HG02642 (cell line): Measurements from ENCODE around the gene MSI2.

Source experiments
- ATAC-seq: cut with Tn5 transposase; IDR thresholded peaks from one replicate; pipeline ENCODE4 v1.9.1; 2021; ENCODE audit warnings: mild to moderate bottlenecking; ENCODE audit not compliant: unreplicated experiment, poor library complexity

Gene MSI2

GRCh38 chr17:57531648-57532504 is 275.6 kb downstream of the MSI2 start:
- ATAC-seq: no peak

GRCh38 chr17:57532556-57532955 is 276.2 kb downstream of the MSI2 start:
- ATAC-seq: no peak

GRCh38 chr17:57532966-57533365 is 276.6 kb downstream of the MSI2 start:
- no peak for ATAC-seq

GRCh38 chr17:57533684-57534305 is 277.5 kb downstream of the MSI2 start:
- no peak for ATAC-seq

- ATAC-seq: no peak
These were observed 278.5 kb downstream of the MSI2 start for GRCh38 chr17:57534863-57535248.

GRCh38 chr17:57535249-57535966 is 279.1 kb downstream of the MSI2 start:
- ATAC-seq: no peak

- ATAC-seq: no peak
These were observed 280.0 kb downstream of the MSI2 start for GRCh38 chr17:57536289-57536688.

- no peak for ATAC-seq
These were observed 280.6 kb downstream of the MSI2 start for GRCh38 chr17:57536789-57537523.

GRCh38 chr17:57537524-57538410 is 281.4 kb downstream of the MSI2 start:
- ATAC-seq: no peak

- no peak for ATAC-seq
These were observed 282.6 kb downstream of the MSI2 start for GRCh38 chr17:57538736-57539456.

- ATAC-seq: no peak
These were observed 283.4 kb downstream of the MSI2 start for GRCh38 chr17:57539529-57540301.

GRCh38 chr17:57540596-57540995 is 284.3 kb downstream of the MSI2 start:
- no peak for ATAC-seq

- no peak for ATAC-seq
These were observed 284.7 kb downstream of the MSI2 start for GRCh38 chr17:57541049-57541448.

- ATAC-seq: no peak
These were observed 285.4 kb downstream of the MSI2 start for GRCh38 chr17:57541472-57542394.

- no peak for ATAC-seq
These were observed 286.2 kb downstream of the MSI2 start for GRCh38 chr17:57542510-57542909.

- no peak for ATAC-seq
These were observed 286.9 kb downstream of the MSI2 start for GRCh38 chr17:57543230-57543629.

GRCh38 chr17:57544401-57544800 is 288.1 kb downstream of the MSI2 start:
- no peak for ATAC-seq
